ENCODE measurements around the gene ZNF580.

The ZNF580 gene

GRCh38 chr19:55660991-55661390, 20.2 kb downstream of the ZNF580 start:
- TF ChIP-seq, protein P1, sequence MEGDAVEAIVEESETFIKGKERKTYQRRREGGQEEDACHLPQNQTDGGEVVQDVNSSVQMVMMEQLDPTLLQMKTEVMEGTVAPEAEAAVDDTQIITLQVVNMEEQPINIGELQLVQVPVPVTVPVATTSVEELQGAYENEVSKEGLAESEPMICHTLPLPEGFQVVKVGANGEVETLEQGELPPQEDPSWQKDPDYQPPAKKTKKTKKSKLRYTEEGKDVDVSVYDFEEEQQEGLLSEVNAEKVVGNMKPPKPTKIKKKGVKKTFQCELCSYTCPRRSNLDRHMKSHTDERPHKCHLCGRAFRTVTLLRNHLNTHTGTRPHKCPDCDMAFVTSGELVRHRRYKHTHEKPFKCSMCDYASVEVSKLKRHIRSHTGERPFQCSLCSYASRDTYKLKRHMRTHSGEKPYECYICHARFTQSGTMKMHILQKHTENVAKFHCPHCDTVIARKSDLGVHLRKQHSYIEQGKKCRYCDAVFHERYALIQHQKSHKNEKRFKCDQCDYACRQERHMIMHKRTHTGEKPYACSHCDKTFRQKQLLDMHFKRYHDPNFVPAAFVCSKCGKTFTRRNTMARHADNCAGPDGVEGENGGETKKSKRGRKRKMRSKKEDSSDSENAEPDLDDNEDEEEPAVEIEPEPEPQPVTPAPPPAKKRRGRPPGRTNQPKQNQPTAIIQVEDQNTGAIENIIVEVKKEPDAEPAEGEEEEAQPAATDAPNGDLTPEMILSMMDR (IDR thresholded peaks at IDR 0.05; ENCODE audit: control extremely low read depth, extremely low read depth, low read depth, missing control alignments), result no peak
- POLR2A ChIA-PET, result no interaction called here
- CTCF ChIA-PET, result interaction anchor here (2.6 kb wide), 1 partner anchor 11 kb away, joined by 7 read pairs; no protein-coding TSS in a partner anchor
- DNase-seq (ENCODE audit: extremely low spot score), result no peak

DNA sequence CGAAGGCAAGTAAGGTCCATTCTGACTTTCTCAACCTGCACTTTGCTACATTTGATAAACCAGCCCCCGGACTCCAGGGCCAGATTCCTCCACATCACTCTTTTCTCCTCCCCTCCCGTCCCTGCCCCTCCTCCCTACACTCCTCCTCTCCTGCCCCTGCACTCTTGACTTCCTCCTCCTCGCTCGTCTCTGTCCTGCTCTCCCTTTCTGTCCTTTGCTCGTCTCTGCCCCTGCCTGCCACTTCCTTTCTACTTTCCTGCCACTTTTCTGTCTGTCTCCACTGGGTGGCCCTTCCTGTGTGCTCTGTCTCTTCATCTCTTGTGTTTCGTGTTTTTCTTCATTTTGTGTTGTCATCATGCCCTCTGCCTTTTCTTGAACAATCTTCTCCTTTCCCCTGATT, 21.0 kb downstream of the ZNF580 start:
- TF ChIP-seq, protein P1 (IDR thresholded peaks at IDR 0.05; ENCODE audit: control extremely low read depth, extremely low read depth, low read depth, missing control alignments), result no peak
- ChIA-PET CTCF (no interaction called here), POLR2A (no interaction called here)
- no peak for DNase-seq (ENCODE audit: extremely low spot score)

- TF ChIP-seq, protein P1 (IDR thresholded peaks at IDR 0.05; ENCODE audit: control extremely low read depth, extremely low read depth, low read depth, missing control alignments), result no peak
- DNase-seq (ENCODE audit: extremely low spot score), result no peak
- CTCF ChIA-PET, result interaction anchor here (1.3 to 3.3 kb wide), 2 partner anchors 9 to 32 kb away, joined by 3 to 14 read pairs; partner anchors contain the start of gene U2AF2
- POLR2A ChIA-PET, result interaction anchor here (0.8 kb wide), 1 partner anchor 10 kb away, joined by 4 read pairs; no protein-coding TSS in a partner anchor
Observed at GRCh38 chr19:55663846-55664536, 23.2 kb downstream of the ZNF580 start.

GRCh38 chr19:55666343-55667005, 25.7 kb downstream of the ZNF580 start:
- ChIA-PET POLR2A (no interaction called here), CTCF (interaction anchor here (1.4 to 2.9 kb wide), 3 partner anchors 10 to 34 kb away, joined by 3 to 8 read pairs (median 5); no protein-coding TSS in a partner anchor)

DNA sequence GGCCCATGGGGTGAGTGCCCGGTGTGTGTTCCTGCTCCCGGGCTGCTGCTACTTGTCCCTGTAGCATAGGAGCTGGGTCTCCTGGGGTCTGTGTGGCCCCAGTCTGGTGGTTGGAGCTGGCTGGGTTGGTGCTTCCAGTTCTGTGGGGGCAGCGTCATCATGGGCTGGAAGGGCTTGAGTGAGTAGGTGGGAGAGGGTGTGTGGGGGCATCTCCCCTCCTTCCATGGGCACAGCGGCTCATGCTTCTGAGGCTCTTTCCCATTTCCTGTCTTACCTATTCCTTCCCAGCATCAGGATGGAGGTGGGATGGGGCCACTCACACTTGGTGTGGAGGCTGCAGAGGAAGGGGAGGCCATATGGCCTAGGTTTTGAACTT, 26.2 kb downstream of the ZNF580 start:
- CTCF ChIA-PET, result interaction anchor here (2.9 kb wide), 1 partner anchor 13 kb away, joined by 8 read pairs; no protein-coding TSS in a partner anchor
- TF ChIP-seq, protein P1 (IDR thresholded peaks at IDR 0.05; ENCODE audit: control extremely low read depth, extremely low read depth, low read depth, missing control alignments), result no peak
- DNase-seq (ENCODE audit: extremely low spot score), result no peak
- POLR2A ChIA-PET, result interaction anchor here (0.6 kb wide), 1 partner anchor 9 kb away, joined by 6 read pairs; no protein-coding TSS in a partner anchor

More at GRCh38 chr19:55666343-55667005, 25.7 kb downstream of the ZNF580 start:
- TF ChIP-seq, protein P1 (IDR thresholded peaks at IDR 0.05; ENCODE audit: control extremely low read depth, extremely low read depth, low read depth, missing control alignments), result no peak
- DNase-seq (ENCODE audit: extremely low spot score), result no peak

DNA sequence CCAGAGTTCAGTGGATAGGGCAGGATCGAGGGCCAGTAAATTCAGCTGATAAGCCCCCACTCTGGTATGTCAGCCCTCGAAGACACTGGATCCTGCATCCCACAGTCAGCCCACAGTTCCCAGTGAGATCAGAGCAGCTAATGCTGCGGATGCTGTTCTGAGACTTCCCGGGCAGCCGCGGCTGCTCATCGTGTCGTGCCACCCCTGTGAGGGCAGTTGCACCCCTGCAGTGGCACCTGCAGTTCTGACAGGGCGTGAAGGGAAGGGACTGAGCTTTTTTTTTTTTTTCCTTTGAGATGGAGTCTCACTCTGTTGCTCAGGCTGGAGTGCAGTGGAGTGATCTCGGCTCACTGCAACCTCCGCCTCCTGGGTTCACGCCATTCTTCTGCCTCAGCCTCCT, 26.7 kb downstream of the ZNF580 start:
- ChIA-PET POLR2A (interaction anchor here (0.6 kb wide), 1 partner anchor 10 kb away, joined by 6 read pairs; no protein-coding TSS in a partner anchor), CTCF (interaction anchor here (0.9 to 2.9 kb wide), 2 partner anchors 11 to 13 kb away, joined by 3 to 8 read pairs; no protein-coding TSS in a partner anchor)
- TF ChIP-seq, protein P1 (IDR thresholded peaks at IDR 0.05; ENCODE audit: control extremely low read depth, extremely low read depth, low read depth, missing control alignments), result no peak
- no peak for DNase-seq (ENCODE audit: extremely low spot score)
